ENCODE results near the gene NUP42. TPM values are rescaled to one million over a fixed set of nuclear protein-coding genes. Genes with fewer than 3 reads are reported as not detected.

Gene NUP42
- total RNA-seq, 1 experiment from 2014 or later, result 30.3 TPM

DNA sequence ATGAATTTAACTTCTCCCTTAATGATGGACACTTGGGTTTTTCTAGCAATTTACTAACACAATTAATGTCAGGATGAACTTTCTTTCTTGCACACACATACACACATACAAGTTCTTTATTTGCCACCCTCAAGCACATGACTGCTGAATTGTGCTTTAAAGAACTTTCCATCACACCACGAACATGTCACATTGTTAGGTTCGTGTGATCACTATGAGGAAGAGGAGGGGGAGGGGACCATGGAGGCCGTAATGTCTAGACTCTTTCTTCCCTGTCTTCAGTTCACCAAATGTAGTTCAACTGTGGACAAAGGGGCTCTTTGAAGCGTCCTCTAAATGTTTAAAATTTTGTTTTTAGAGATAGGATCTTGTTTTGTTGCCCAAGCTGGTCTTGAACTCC, 31.0 kb downstream of the NUP42 start:
- TF ChIP-seq SIN3A (IDR thresholded peaks at IDR 0.05; ENCODE audit: borderline replicate concordance, insufficient read depth, low read depth, low read length) (no peak), POLR2AphosphoS5 (IDR thresholded peaks at IDR 0.05; ENCODE audit: low read depth, low read length) (no peak), TCF7L2 (IDR thresholded peaks at IDR 0.05; ENCODE audit: low read depth, low read length) (no peak)
- TF ChIP-seq, protein P1, sequence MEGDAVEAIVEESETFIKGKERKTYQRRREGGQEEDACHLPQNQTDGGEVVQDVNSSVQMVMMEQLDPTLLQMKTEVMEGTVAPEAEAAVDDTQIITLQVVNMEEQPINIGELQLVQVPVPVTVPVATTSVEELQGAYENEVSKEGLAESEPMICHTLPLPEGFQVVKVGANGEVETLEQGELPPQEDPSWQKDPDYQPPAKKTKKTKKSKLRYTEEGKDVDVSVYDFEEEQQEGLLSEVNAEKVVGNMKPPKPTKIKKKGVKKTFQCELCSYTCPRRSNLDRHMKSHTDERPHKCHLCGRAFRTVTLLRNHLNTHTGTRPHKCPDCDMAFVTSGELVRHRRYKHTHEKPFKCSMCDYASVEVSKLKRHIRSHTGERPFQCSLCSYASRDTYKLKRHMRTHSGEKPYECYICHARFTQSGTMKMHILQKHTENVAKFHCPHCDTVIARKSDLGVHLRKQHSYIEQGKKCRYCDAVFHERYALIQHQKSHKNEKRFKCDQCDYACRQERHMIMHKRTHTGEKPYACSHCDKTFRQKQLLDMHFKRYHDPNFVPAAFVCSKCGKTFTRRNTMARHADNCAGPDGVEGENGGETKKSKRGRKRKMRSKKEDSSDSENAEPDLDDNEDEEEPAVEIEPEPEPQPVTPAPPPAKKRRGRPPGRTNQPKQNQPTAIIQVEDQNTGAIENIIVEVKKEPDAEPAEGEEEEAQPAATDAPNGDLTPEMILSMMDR (IDR thresholded peaks at IDR 0.05), result no peak
- TF ChIP-seq, protein P2, sequence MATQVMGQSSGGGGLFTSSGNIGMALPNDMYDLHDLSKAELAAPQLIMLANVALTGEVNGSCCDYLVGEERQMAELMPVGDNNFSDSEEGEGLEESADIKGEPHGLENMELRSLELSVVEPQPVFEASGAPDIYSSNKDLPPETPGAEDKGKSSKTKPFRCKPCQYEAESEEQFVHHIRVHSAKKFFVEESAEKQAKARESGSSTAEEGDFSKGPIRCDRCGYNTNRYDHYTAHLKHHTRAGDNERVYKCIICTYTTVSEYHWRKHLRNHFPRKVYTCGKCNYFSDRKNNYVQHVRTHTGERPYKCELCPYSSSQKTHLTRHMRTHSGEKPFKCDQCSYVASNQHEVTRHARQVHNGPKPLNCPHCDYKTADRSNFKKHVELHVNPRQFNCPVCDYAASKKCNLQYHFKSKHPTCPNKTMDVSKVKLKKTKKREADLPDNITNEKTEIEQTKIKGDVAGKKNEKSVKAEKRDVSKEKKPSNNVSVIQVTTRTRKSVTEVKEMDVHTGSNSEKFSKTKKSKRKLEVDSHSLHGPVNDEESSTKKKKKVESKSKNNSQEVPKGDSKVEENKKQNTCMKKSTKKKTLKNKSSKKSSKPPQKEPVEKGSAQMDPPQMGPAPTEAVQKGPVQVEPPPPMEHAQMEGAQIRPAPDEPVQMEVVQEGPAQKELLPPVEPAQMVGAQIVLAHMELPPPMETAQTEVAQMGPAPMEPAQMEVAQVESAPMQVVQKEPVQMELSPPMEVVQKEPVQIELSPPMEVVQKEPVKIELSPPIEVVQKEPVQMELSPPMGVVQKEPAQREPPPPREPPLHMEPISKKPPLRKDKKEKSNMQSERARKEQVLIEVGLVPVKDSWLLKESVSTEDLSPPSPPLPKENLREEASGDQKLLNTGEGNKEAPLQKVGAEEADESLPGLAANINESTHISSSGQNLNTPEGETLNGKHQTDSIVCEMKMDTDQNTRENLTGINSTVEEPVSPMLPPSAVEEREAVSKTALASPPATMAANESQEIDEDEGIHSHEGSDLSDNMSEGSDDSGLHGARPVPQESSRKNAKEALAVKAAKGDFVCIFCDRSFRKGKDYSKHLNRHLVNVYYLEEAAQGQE (IDR thresholded peaks at IDR 0.05; ENCODE audit: insufficient read depth in 1 of 2, low read depth in 2 of 2, low read length in 1 of 2), result no peak
- H3K27me3 ChIP-seq (ENCODE audit: control insufficient read depth, insufficient read depth, low read length), result no peaks in the 10 kb centered on the region
- no TSS peak for BruUV-seq (replicated peaks)
- POLR2A ChIA-PET, result interaction anchor here (0.6 kb wide), 1 partner anchor 106 kb away, joined by 5 read pairs; no protein-coding TSS in a partner anchor
- no peak overlapping the region for H3K27ac ChIP-seq (ENCODE audit: low read length)
- in situ Hi-C loops (cut with HindIII; ENCODE audit: low pct_unique_long_range_greater_than_20kb, low sequenced_read_pairs), result no loop called here
- no peaks in the 10 kb centered on the region for H3K9me3 ChIP-seq (ENCODE audit: control insufficient read depth, insufficient read depth, low read depth, low read length)
- ATAC-seq (no peak), DNase-seq (ENCODE audit: low read depth, low spot score) (no peak)
- no peaks in the 10 kb centered on the region for H3K36me3 ChIP-seq (ENCODE audit: control insufficient read depth, insufficient read depth, low read length)
- H3K4me1 ChIP-seq (ENCODE audit: control insufficient read depth, insufficient read depth, low read length), result peaks cover 10% of the 10 kb centered on the region
- CTCF ChIA-PET, result no interaction called here
- no peak overlapping the region for H3K4me3 ChIP-seq (ENCODE audit: low read depth in 2 of 2, low read length in 2 of 2)
- intact Hi-C loops (cut with micrococcal nuclease; ENCODE audit: unreplicated experiment), result no loop called here

DNA sequence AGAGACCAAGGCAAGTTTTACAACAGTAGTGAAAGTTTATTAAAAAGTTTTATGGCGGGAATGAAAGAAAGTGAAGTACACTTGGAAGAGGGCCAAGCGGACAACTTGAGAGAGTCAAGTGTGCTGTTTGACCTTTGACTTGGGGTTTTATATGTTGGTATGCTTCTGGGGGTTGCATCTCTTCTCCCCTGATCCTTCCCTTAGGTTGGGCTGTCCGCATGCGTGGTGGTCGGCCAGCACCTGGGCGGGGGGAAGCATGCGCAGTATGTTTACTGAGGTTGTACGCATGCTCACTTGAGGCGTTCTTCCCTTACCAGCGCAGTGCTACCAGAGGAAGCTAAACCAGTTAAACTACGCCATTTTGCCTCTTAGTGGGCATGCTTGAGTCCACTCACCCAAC, 31.9 kb downstream of the NUP42 start:
- Histone ChIP-seq H3K4me1 (ENCODE audit: control insufficient read depth, insufficient read depth, low read length) (peaks cover 10% of the 10 kb centered on the region), H3K9me3 (ENCODE audit: control insufficient read depth, insufficient read depth, low read depth, low read length) (no peaks in the 10 kb centered on the region), H3K27ac (ENCODE audit: low read length) (no peak overlapping the region), H3K36me3 (ENCODE audit: control insufficient read depth, insufficient read depth, low read length) (no peaks in the 10 kb centered on the region), H3K27me3 (ENCODE audit: control insufficient read depth, insufficient read depth, low read length) (no peaks in the 10 kb centered on the region), H3K4me3 (ENCODE audit: low read depth in 2 of 2, low read length in 2 of 2) (no peak overlapping the region)
- DNase-seq (ENCODE audit: low read depth, low spot score) (no peak), ATAC-seq (no peak)
- BruUV-seq (replicated peaks), result no TSS peak
- intact Hi-C loops (cut with micrococcal nuclease; ENCODE audit: unreplicated experiment) (no loop called here), in situ Hi-C loops (cut with HindIII; ENCODE audit: low pct_unique_long_range_greater_than_20kb, low sequenced_read_pairs) (no loop called here)
- CTCF ChIA-PET, result no interaction called here
- TF ChIP-seq, protein P1 (IDR thresholded peaks at IDR 0.05), result no peak
- TF ChIP-seq, protein P2 (IDR thresholded peaks at IDR 0.05; ENCODE audit: insufficient read depth in 1 of 2, low read depth in 2 of 2, low read length in 1 of 2), result no peak
- TF ChIP-seq POLR2AphosphoS5 (IDR thresholded peaks at IDR 0.05; ENCODE audit: low read depth, low read length) (no peak), SIN3A (IDR thresholded peaks at IDR 0.05; ENCODE audit: borderline replicate concordance, insufficient read depth, low read depth, low read length) (no peak), TCF7L2 (IDR thresholded peaks at IDR 0.05; ENCODE audit: low read depth, low read length) (no peak)
- POLR2A ChIA-PET, result interaction anchor here (0.6 kb wide), 1 partner anchor 284 kb away, joined by 3 read pairs; no protein-coding TSS in a partner anchor
